Diencephalon (tissue), 1 donor: ENCODE results near the gene HOXD8. TPM values are rescaled to one million over a fixed set of nuclear protein-coding genes. Genes with fewer than 3 reads are reported as not detected.

ENCODE experiments used
- small RNA-seq: library from RNA; depleted of rRNA; stranded (forward); fragments of <200 nt; gene quantifications from one replicate; pipeline ENCODE3, GENCODE V24; 2014
- total RNA-seq: library from RNA; depleted of rRNA; stranded (reverse); fragments of >200 nt; gene quantifications from one replicate; pipeline ENCODE4 v1.2.3, GENCODE V29; 2014

Gene HOXD8
- total RNA-seq = not detected

DNA sequence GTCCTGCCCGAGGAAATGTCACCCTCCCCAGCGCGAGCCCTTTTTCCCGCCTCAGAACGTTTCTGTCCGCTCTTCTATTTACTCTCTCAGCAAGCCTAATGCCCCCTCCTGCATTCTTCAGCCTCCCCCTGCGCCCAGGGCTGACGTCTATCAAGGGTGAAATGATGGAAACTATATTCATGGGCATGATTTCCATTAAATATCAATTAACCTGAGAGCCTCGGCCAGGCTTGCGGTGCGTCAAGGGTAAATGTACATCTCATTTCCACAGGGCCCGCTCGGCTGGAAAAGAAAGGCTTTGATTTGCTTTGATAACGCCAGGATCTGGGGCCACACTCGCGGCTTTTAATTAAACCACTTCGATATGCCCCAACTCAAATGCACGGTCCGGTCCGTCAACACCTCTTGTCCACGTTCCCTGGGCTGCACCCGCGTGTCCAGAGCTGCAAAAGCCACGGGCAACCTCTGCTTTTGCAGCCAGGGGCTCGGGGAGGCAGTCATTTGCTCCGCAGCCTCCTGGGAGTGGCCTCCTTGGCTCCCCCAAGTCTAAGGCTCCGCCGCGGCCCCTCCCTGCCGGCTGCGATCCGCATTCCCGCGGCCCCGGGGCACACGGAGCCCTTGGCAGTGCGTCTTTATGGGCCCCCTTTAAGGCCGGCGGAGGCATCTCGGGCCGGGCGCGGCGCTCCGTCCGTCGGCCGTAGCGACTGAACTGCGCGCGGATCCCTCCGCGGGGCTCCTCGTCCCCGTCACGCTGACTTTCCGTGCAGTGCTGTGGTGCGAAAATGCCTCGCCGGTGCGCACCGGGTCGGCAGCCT, at the start of gene HOXD8:
Gene HOXD8 (plus strand): TSS at position 724 of the 815 bp plus-strand sequence. CDS start 662 bp downstream, outside the sequence.

GRCh38 chr2:176083796-176084261, 45.7 kb upstream of the HOXD8 start, which contains the start of gene EVX2:
Gene EVX2, minus strand, starts transcription at chr2:176083962. Its CDS starts 186 bp downstream, at chr2:176083776.

DNA sequence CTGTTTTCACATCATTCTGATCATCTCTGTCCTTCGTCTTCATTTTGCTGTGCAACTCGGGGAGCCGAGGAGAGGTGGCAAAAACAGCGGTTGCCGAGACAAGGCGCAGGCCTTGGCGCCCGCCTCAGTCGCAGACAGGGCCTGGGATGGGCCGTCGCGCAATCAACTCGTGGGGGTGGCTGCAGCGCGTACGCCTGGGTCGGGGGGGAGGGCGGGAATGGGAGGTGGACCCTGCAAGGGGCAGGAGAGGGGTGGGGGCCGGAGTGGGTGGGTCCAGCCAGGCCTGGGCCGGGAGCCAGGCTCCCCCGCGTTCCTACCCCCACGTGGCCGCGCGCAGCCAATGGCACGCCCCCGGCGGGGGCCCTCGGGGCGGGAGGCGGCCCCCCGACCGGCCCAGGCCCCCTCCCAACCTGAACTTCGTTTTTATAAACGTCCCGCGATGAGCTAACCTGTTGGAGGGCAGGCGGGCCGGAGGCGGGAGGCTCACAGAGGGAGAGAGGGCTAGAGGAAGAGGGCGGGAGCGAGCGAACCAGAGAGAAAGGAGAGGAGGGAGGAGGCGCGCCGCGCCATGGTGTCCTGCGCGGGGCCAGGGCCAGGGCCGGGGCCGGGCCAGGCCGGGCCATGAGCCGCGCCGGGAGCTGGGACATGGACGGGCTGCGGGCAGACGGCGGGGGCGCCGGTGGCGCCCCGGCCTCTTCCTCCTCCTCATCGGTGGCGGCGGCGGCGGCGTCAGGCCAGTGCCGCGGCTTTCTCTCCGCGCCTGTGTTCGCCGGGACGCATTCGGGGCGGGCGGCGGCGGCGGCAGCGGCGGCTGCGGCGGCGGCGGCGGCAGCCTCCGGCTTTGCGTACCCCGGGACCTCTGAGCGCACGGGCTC, 37.0 kb upstream of the HOXD8 start, which contains the start of gene HOXD13:
Gene HOXD13 (plus strand): TSS at position 452 of the 875 bp plus-strand sequence. CDS start 170 bp downstream, at position 622.

DNA sequence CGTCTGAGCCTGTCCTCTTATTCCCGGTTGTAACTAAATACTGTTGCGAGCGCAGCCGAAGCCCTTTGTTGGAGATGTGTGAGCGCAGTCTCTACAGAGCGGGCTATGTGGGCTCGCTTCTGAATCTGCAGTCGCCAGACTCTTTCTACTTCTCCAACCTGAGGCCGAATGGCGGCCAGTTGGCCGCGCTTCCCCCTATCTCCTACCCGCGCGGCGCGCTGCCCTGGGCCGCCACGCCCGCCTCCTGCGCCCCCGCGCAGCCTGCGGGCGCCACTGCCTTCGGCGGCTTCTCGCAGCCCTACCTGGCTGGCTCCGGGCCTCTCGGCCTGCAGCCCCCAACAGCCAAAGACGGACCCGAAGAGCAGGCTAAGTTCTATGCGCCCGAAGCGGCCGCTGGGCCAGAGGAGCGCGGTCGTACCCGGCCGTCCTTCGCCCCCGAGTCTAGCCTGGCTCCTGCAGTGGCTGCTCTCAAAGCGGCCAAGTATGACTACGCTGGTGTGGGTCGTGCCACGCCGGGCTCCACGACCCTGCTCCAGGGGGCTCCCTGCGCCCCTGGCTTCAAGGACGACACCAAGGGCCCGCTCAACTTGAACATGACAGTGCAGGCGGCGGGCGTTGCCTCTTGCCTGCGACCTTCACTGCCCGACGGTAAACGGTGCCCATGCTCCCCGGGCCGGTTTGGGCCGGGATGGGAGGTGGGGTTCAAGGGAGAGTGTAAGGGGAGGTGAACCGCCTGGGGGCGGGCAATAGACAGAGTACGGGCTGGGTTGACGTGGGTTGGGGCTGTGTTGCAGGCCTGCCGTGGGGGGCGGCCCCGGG, 29.6 kb upstream of the HOXD8 start, which contains the start of gene HOXD12:
Gene HOXD12 (plus strand): TSS at position 68 of the 819 bp plus-strand sequence. CDS start 7 bp downstream, at position 75.

DNA sequence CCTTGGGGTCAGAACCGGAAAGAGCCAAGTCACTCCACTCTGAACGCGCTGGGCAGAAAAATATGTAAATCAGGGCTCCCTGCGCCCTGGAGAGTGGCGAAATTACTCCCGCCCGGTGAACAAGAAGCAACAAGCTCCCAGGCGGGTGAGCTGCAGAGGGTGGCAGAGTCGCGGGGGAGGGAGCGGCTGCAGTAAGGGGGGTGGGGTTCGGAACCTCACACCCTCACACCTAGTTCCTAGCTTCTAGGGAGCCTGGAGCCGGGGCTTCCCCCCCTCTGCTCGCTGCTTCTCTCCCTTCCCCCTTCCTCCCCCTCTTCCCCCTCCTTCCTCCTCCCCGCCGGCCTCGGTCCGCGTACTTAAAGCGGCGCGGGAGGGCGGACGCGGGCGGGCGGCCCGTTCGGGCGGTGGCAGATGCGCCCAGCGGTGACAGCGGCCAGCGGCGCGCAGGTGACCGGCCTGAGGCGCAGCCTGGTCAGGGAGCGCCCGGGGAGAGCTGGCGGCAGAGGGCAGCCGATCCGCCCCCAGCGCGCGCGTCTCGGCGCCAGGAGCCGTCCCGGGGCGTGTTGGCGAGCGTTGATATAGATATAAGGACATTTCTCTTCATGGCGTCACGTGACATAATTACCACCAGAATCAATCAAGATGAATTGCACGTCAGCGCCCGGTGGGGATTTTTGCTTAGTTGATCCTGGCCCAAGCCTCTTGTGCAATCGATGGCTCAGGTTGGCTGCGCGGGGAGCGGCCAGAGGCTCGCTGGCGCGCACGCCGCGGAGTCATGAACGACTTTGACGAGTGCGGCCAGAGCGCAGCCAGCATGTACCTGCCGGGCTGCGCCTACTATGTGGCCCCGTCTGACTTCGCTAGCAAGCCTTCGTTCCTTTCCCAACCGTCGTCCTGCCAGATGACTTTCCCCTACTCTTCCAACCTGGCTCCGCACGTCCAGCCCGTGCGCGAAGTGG, 22.6 kb upstream of the HOXD8 start, which contains the start of gene HOXD11:
Gene HOXD11 (plus strand): TSS at position 700 of the 959 bp plus-strand sequence. CDS start 76 bp downstream, at position 776.

GRCh38 chr2:176115883-176116813, 13.4 kb upstream of the HOXD8 start, which contains the start of gene HOXD10:
Gene HOXD10, plus strand, starts transcription at chr2:176116778. Its CDS starts 56 bp downstream, at chr2:176116834.

GRCh38 chr2:176122683-176123410, 6.7 kb upstream of the HOXD8 start, which contains the start of gene HOXD9:
Gene HOXD9, plus strand, starts transcription at chr2:176122719. Its CDS starts 50 bp downstream, at chr2:176122769.

GRCh38 chr2:176151442-176152287, 22.2 kb downstream of the HOXD8 start, which contains the start of gene HOXD4:
Gene HOXD4, plus strand, starts transcription at chr2:176151550. Its CDS starts 84 bp downstream, at chr2:176151634.

DNA sequence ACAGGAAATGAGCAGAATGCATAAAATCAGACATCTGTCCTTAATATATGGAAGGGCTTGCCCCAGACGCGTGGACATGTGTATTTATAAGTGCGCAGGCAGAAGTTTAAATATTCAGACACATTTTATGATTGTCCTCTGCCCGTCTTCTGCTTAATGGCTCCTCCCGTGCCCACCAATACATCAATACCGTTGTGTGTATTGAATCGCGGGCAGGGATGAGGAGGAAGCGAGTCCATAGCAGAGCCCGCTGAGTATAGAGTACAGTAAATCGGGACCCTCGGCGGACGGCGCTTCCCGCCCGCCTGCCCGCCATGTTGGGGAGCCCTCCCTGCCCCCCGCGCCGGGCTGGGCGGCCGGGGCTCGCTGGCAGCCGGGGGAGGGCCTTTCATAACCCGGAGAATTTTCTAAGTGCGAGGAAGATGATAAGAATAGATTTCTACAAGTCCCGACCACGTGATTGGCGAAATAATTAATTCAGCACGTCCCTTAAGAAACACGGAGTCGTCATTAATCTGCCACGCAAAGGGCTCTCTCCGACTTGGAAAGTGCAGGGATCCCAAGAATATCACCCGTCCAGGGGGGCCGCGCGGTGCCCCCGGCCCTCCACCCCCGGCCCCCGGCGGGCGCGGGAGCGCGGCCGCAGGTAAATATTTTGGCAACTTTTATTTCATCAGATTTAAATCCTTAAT, 27.4 kb downstream of the HOXD8 start, which contains the start of gene HOXD3:
Gene HOXD3 (plus strand): TSS at position 501 of the 692 bp plus-strand sequence. CDS start 11,808 bp downstream, outside the sequence.

Small RNA genes within 50 kb of the gene (small RNA-seq; reads per million reads assigned to genes)
- 251 reads per million, percentile 98 among the genes with 10 or more reads in this experiment for gene MIR10B

Other genes with a start within 250 kb of the HOXD8 start
- gene LNPK, start 127.4 kb upstream of the HOXD8 start, total RNA-seq = 76.8 TPM
- not detected for gene EVX2, start 45.7 kb upstream of the HOXD8 start, total RNA-seq
- not detected for gene HOXD13, start 37.0 kb upstream of the HOXD8 start, total RNA-seq
- gene HOXD12, start 29.9 kb upstream of the HOXD8 start, total RNA-seq = not detected
- not detected for gene HOXD11, start 22.4 kb upstream of the HOXD8 start, total RNA-seq
- gene HOXD10, start 12.9 kb upstream of the HOXD8 start, total RNA-seq = not detected
- not detected for gene HOXD9, start 7.0 kb upstream of the HOXD8 start, total RNA-seq
- not detected for gene HOXD4, start 21.8 kb downstream of the HOXD8 start, total RNA-seq
- gene HOXD3, start 27.6 kb downstream of the HOXD8 start, total RNA-seq = not detected
- not detected for gene HOXD1, start 59.0 kb downstream of the HOXD8 start, total RNA-seq
- 55.6 TPM for gene MTX2, start 139.7 kb downstream of the HOXD8 start, total RNA-seq